ENCODE data around the gene MTHFD1L.
"Not testable (repeated sequence)": the region's sequence is repeated elsewhere in the genome, so short reads cannot be mapped to it uniquely, and the experiment has no call there.

The MTHFD1L gene

GRCh38 chr6:151096691-151097606, 231.4 kb downstream of the MTHFD1L start:
- no peak for DNase-seq (ENCODE audit: low spot score)

GRCh38 chr6:151098166-151098565, 232.7 kb downstream of the MTHFD1L start:
- DNase-seq (ENCODE audit: low spot score): no peak

- DNase-seq (ENCODE audit: low spot score): no peak
These were observed 234.8 kb downstream of the MTHFD1L start for GRCh38 chr6:151100326-151100725.

GRCh38 chr6:151101161-151101815, 235.8 kb downstream of the MTHFD1L start:
- no peak for DNase-seq (ENCODE audit: low spot score)

GRCh38 chr6:151101816-151102694, 236.6 kb downstream of the MTHFD1L start:
- DNase-seq (ENCODE audit: low spot score): no peak

GRCh38 chr6:151103266-151103665, 237.8 kb downstream of the MTHFD1L start:
- DNase-seq (ENCODE audit: low spot score): no peak

- DNase-seq (ENCODE audit: low spot score): no peak
These were observed 242.5 kb downstream of the MTHFD1L start for GRCh38 chr6:151107897-151108427.

- DNase-seq (ENCODE audit: low spot score): no peak
These were observed 243.0 kb downstream of the MTHFD1L start for GRCh38 chr6:151108548-151108947.

GRCh38 chr6:151109361-151109760, 243.9 kb downstream of the MTHFD1L start:
- no peak for DNase-seq (ENCODE audit: low spot score)

GRCh38 chr6:151109869-151110575, 244.5 kb downstream of the MTHFD1L start:
- DNase-seq (ENCODE audit: low spot score): no peak

GRCh38 chr6:151110576-151110905, 245.0 kb downstream of the MTHFD1L start:
- DNase-seq (ENCODE audit: low spot score): no peak

- DNase-seq (ENCODE audit: low spot score): no peak
These were observed 246.2 kb downstream of the MTHFD1L start for GRCh38 chr6:151111670-151112069.

GRCh38 chr6:151112130-151112529, 246.6 kb downstream of the MTHFD1L start:
- DNase-seq (ENCODE audit: low spot score): no peak

GRCh38 chr6:151112884-151113283, 247.4 kb downstream of the MTHFD1L start:
- not testable (repeated sequence) for DNase-seq (ENCODE audit: low spot score)

- DNase-seq (ENCODE audit: low spot score): no peak
These were observed 248.1 kb downstream of the MTHFD1L start for GRCh38 chr6:151113641-151114040.

GRCh38 chr6:151118461-151119123, 253.1 kb downstream of the MTHFD1L start:
- no peak for DNase-seq (ENCODE audit: low spot score)

- no peak for DNase-seq (ENCODE audit: low spot score)
These were observed 254.5 kb downstream of the MTHFD1L start for GRCh38 chr6:151119823-151120524.

- DNase-seq (ENCODE audit: low spot score): no peak
These were observed 256.4 kb downstream of the MTHFD1L start for GRCh38 chr6:151121900-151122299.

- DNase-seq (ENCODE audit: low spot score): not testable (repeated sequence)
These were observed 258.1 kb downstream of the MTHFD1L start for GRCh38 chr6:151123641-151124040.

GRCh38 chr6:151125242-151125641, 259.7 kb downstream of the MTHFD1L start:
- not testable (repeated sequence) for DNase-seq (ENCODE audit: low spot score)
